ENCODE data around the gene ALG12. TPM values are rescaled to one million over a fixed set of nuclear protein-coding genes. Genes with fewer than 3 reads are reported as not detected.

ALG12 gene
- total and polyA plus RNA-seq, 2 of the 13 experiments (the other 11 are each of a cell fraction or from before 2014, with no cell fraction given): 7.8 to 15.8 TPM

- ATAC-seq (no peak), DNase-seq (ENCODE audit: low spot score) (no peak), FAIRE-seq (no peak)
- WGBS (ENCODE audit: low lambda C conversion rate): 66% methylated on average over 7 of the region's 20 CpGs
- CTCF ChIA-PET (ENCODE audit: low intra/inter-chr PET ratio, low total read pairs): no interaction called here
- POLR2A ChIA-PET: interaction anchor here (3.0 to 18.6 kb wide), 3 partner anchors 10 to 18 kb away, joined by 22 to 722 read pairs (median 283); partner anchors contain the start of gene PIM3
- Histone ChIP-seq H3K9ac (ENCODE audit: insufficient read depth, low read depth, low read length) (peak overlapping the region; percentile 78), H3K36me3 (replicated peaks in 1 of 2; ENCODE audit: control insufficient read depth in 1 of 2, insufficient read depth in 2 of 2, low read length in 2 of 2) (no peaks in the 10 kb centered on the region), H3K27ac (ENCODE audit: extremely low read length, insufficient read depth, low read length) (peak overlapping the region; percentile 68), H3K27me3 (ENCODE audit: control insufficient read depth in 1 of 2, insufficient read depth in 2 of 2, low read length in 2 of 2) (no peaks in the 10 kb centered on the region), H3K4me3 (replicated peaks in 1 of 3; ENCODE audit: insufficient read depth in 1 of 3, low read depth in 2 of 3, low read length in 3 of 3) (peak overlapping the region in 2 of 3 experiments; percentile 56 to 77; a peak in 5 of 6 replicates), H4K20me1 (ENCODE audit: insufficient read depth, low read length) (no peaks in the 10 kb centered on the region), H3K79me2 (ENCODE audit: insufficient read depth, low read length) (no peaks in the 10 kb centered on the region), H3K9me3 (ENCODE audit: low read length) (no peaks in the 10 kb centered on the region), H3K4me1 (ENCODE audit: insufficient read depth, low read length) (peaks cover 95% of the 10 kb centered on the region), H3K4me2 (ENCODE audit: low read depth, low read length) (peak overlapping the region; percentile 81), H2AFZ (ENCODE audit: low read length) (no peak overlapping the region)
- intact Hi-C loops (cut with micrococcal nuclease; ENCODE audit: unreplicated experiment): no loop called here
- in situ Hi-C loops (cut with HindIII; ENCODE audit: extremely low pct_ligation_motif_present, low pct_unique_long_range_greater_than_20kb): no loop called here
- BruUV-seq (replicated peaks): no TSS peak
- no peak for TF ChIP-seq SNAPC4 (CRISPR knock-in tag; IDR thresholded peaks at IDR 0.05)
- TF ChIP-seq ZNF776 (CRISPR knock-in tag; IDR thresholded peaks at IDR 0.05): 0 out of 2 replicates have a peak, but pooled peaks have one; percentile 40
- no peak for TF ChIP-seq ZNF83 (CRISPR knock-in tag; IDR thresholded peaks at IDR 0.05; ENCODE audit: borderline replicate concordance)
- TF ChIP-seq ZNF563 (CRISPR knock-in tag; IDR thresholded peaks at IDR 0.05): peak; percentile 39; the same call in 1 of the 2 replicates
- peak; percentile 76 for TF ChIP-seq HNRNPL (IDR thresholded peaks at IDR 0.05; ENCODE audit: low read depth, low read length)
- TF ChIP-seq PPARG (CRISPR knock-in tag; conservative IDR thresholded peaks at IDR 0.05): no peak
- 0 out of 2 replicates have a peak, but pooled peaks have one; percentile 1 for TF ChIP-seq POGZ (CRISPR knock-in tag; IDR thresholded peaks at IDR 0.05)
- TF ChIP-seq HNF4G (IDR thresholded peaks at IDR 0.05; ENCODE audit: borderline replicate concordance, low read depth, low read length): no peak
- TF ChIP-seq HNF4G (CRISPR knock-in tag; IDR thresholded peaks at IDR 0.05; ENCODE audit: borderline replicate concordance, low read depth): no peak
- no peak for TF ChIP-seq KDM3A (CRISPR knock-in tag; IDR thresholded peaks at IDR 0.05; ENCODE audit: low read depth)
- no peak for TF ChIP-seq ZNF546 (CRISPR knock-in tag; conservative IDR thresholded peaks at IDR 0.05)
- no peak for TF ChIP-seq ARNT (IDR thresholded peaks at IDR 0.05)
- TF ChIP-seq E2F1 (CRISPR knock-in tag; IDR thresholded peaks at IDR 0.05): no peak
- TF ChIP-seq ZNF772 (CRISPR knock-in tag; IDR thresholded peaks at IDR 0.05): 0 out of 2 replicates have a peak, but pooled peaks have one; percentile 17
Measured at GRCh38 chr22:49953027-49953679, 34.9 kb upstream of the ALG12 start.
